Hindlimb muscle (tissue), 1 donor: Measurements from ENCODE around the gene SETD1B. TPM values are rescaled to one million over a fixed set of nuclear protein-coding genes. Genes with fewer than 3 reads are reported as not detected.
A peak's percentile ranks its signal among the peaks of the same experiment; 100 is the strongest.
"Not testable (repeated sequence)": the region's sequence is repeated elsewhere in the genome, so short reads cannot be mapped to it uniquely, and the experiment has no call there.

Experiments used
- DNase-seq: peaks from one replicate; pipeline ENCODE4 v3.0.0-alpha.2; 2013
- polyA plus RNA-seq: library from polyadenylated mRNA; unstranded; fragments of 120-200 nt; gene quantifications from one replicate; pipeline ENCODE4 v1.2.1, GENCODE V29; 2013; ENCODE audit not compliant: insufficient read length

The SETD1B gene
- polyA plus RNA-seq, 1 donor, result 12.3 TPM

DNA sequence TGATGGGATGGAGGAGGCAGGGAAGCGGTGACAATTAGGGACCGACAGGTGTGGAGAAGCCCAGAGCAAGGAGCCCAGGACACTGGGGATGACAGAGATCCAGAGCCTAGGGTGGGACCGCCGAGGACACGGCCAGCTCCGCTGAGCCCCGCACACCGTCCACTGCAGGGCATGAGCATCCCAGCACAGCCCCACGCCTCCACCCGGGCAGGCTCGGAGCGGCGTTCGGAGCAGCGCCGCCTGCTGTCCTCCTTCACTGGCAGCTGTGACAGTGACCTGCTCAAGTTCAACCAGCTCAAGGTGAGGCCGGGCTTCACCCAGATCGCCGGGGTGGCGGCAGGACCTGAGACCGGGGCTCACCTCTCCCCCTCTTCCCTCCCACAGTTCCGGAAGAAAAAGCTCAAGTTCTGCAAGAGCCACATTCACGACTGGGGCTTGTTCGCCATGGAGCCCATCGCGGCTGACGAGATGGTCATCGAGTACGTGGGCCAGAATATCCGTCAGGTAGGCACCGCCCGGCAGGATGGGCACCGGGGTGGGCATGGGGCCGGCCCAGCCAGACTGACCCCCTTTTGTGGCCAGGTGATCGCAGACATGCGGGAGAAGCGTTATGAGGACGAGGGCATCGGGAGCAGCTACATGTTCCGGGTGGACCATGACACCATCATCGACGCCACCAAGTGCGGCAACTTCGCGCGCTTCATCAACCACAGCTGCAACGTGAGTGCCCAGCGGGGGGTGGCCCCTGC is 23.7 kb downstream of the SETD1B start:
- no peak for DNase-seq

- no peak for DNase-seq
Measured at GRCh38 chr12:121828306-121828705, 24.5 kb downstream of the SETD1B start.

- DNase-seq, result no peak
Measured at GRCh38 chr12:121828826-121829225, 25.0 kb downstream of the SETD1B start.

GRCh38 chr12:121829250-121829918 is 25.6 kb downstream of the SETD1B start:
- no peak for DNase-seq

- DNase-seq, result no peak
Measured at GRCh38 chr12:121830134-121830533, 26.3 kb downstream of the SETD1B start.

DNA sequence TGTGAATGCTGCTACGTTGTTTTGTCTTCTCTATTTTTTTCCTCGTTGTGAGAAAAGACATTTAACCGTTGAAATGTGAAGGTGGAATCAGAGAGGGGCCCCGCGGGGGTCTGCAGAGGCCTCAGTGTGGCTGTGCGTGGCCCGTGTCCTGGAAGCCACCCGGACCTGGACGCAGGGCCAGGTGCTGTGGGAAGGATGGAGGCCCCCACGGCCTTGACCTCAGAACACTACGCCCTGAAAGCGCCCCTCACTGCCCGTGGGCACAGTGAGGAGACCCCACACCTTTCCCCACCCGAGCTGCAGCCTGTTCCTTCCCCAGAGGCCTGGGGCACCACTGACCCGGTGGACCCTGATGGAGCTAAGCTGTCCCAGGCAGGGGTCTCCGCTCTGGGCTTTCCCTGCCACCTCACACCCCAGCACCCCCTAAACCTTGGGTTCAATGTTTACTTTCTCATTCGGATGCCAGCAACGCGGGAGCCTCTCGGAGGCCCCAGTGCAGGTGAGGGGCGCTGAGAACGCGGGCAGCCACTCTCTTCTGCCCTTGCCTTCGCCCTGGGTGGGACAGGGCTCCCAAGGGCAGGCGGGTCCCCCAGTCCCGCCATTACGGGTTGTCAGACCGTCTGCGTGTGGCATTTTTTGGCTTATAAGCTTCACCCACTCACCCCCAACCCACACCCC is 26.9 kb downstream of the SETD1B start:
- no peak for DNase-seq

DNA sequence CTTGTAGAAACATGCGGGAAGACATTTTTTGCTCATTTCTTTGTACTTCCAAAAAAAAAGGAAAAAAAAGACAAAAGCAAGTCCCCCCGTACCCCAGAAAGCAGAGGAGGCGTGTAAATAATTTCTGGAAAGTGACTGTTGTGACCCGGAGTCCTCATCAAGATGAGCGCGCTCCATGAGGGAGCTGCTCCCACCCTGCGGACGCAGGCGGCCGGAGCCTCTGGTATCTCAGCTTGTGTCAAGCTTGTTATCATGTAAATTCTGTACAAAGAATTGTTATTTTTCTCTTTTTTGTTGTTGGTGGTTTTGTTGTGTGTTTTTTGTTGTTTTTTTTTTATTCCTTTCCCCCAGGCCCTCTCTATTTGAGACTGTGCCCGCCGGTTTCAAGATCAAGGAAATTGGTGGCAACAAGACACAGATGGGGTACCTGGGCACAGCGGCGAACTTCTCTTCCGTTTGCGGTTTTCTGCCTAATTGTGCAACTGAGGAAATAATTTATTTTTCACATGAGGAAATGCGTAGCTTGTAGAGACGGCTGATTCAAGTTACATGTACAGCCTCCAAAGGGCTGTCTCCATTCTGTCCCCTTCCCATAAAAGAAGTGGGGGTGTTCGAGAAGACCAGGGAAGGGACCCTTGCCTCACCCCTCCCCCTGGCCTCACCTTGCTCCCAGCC is 27.9 kb downstream of the SETD1B start:
- no peak for DNase-seq

- DNase-seq, result no peak
Measured at GRCh38 chr12:121837680-121838079, 33.9 kb downstream of the SETD1B start.

GRCh38 chr12:121838126-121838525 is 34.3 kb downstream of the SETD1B start:
- no peak for DNase-seq

GRCh38 chr12:121839106-121839992 is 35.5 kb downstream of the SETD1B start:
- DNase-seq, result peak; percentile 89

- no peak for DNase-seq
Measured at GRCh38 chr12:121839993-121840761, 36.4 kb downstream of the SETD1B start.

- DNase-seq, result no peak
Measured at GRCh38 chr12:121843236-121843982, 39.6 kb downstream of the SETD1B start.

DNA sequence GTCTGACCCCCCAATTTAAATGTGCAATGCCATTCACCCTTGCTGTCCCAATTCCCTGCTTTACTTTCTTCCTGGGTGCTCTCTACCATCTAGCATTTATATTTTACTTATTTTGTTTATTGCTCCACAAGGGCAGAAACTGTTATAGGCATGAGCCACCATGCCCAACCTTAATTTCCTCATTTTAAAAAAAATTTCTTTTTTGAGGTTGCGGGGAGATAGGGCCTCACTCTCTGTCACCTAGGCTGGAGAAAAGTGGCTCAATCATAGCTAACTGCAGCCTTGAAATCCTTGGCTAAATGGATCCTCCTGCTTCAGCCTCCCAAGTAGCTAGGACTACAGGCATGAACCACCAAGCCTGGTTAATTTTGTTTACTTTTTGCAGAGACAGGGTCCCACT is 41.9 kb downstream of the SETD1B start:
- DNase-seq, result no peak

- no peak for DNase-seq
Measured at GRCh38 chr12:121849211-121849610, 45.4 kb downstream of the SETD1B start.

DNA sequence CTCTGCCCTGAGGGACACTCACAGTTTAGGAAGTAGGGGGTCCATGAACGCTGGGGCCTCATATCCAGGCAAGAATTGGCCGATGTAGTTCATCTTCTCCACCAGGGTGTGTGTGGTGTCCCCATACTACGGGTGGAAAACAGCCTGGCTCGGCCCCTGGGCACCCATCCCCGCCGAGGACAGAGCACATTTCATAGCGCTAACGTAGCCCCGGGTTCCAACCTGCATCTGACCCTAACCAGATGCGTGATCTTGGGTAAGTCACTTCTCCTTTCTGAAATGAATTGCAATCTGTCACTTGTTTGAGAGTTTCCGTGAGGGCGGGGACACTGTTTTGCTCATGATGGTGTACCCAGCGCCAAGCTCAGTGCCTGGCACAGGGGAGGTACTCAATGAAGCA is 45.9 kb downstream of the SETD1B start:
- DNase-seq, result no peak

GRCh38 chr12:121852392-121852791 is 48.6 kb downstream of the SETD1B start:
- not testable (repeated sequence) for DNase-seq

DNA sequence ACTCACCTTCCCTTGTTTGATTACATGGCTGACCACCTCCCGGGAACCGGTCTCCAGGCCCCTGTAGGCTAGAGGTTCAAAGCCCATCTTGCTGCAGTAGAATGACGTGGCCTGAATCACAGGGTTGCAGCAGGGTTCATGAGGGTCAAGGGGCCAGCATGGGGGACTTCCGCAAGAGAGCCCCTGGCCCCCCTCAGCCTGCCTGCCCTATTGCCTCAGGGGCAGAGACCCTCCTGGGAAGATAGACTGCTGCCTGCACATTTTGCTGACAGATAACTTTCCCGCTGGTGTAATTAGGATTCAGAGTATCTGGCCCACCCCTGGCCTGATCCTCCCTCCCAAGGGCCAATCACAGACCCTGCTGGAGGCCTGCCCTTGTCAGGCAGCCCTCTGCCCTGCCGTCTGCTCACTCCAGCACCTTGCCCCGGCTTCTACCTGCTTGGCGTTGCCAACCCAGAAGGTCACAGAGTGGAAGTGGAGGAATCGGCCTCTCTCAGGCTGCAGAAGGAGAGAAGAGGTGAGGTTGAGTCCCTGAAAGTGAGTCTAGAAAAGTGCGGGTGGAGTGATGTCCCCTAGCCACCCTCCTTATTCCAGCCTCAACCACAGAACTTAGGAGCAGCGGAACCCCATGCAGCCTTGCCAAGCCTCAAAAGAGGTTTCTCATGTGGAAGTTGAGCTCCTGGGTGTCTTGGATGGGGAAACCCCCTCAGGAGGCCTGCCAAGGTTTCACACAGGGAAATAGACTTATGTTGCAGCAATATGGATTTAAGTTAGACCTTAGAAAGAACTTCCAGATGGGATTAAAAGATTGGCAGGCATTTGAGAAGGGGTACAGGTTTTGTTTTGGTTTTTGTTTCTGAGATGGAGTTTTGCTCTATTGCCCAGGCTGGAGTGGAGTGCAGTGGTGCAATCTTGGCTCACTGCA is 53.8 kb downstream of the SETD1B start:
- no peak for DNase-seq

DNA sequence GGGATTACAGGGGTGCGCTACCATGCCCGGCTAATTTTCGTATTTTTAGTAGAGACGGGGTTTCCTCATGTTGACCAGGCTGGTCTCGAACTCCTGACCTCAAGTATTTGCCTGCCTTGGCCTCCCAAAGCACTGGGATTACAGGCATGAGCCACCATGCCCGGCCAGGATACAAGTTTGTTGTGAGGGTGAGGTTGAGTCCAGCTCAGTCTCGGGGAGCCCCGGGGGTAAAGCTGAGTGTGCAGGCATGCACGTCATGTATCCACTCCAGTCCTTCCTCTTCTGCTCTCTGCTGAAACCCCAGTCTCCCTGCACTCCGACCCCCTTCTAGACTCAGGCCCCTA is 54.5 kb downstream of the SETD1B start:
- DNase-seq, result no peak
